Right lobe of liver (tissue), 6 donors: ENCODE data around the gene SUGCT. TPM values are rescaled to one million over a fixed set of nuclear protein-coding genes. Genes with fewer than 3 reads are reported as not detected.

Source experiments
- ATAC-seq, 4 donors: fragments of 200-7000 bp; cut with Tn5 transposase; one replicate each; pipeline ENCODE4 v1.9.1; 2020; ENCODE audit warnings: mild to moderate bottlenecking in 4 of 4, moderate library complexity in 4 of 4
- DNase-seq, 3 donors: peaks; one replicate each; pipeline ENCODE4 v3.0.0-alpha.2; 2020
- H3K27ac ChIP-seq, 3 donors: fragments of 200-600 bp; one replicate each; pipeline ENCODE4 v1.8.0; 2022
- H3K27me3 ChIP-seq, 2 donors: fragments of 200-600 bp; one replicate each; pipeline ENCODE4 v1.8.0; 2022
- H3K36me3 ChIP-seq, 4 donors: fragments of 200-600 bp; sonication (generic) in 1 of 4; one replicate each; pipeline versions ENCODE4 v1.5.1 to v1.8.0; 2017 to 2022; ENCODE audit warnings: control low read depth in 1 of 4
- H3K4me1 ChIP-seq, 4 donors: fragments of 200-600 bp; sonication (generic) in 1 of 4; one replicate each; pipeline versions ENCODE4 v1.5.1 to v1.8.0; 2017 to 2022; ENCODE audit warnings: control low read depth in 1 of 4
- H3K4me3 ChIP-seq, 3 donors: fragments of 200-600 bp; one replicate each; pipeline ENCODE4 v1.8.0; 2022
- H3K9me3 ChIP-seq, 4 donors: fragments of 200-600 bp; sonication (generic) in 1 of 4; one replicate each; pipeline versions ENCODE4 v1.5.1 to v1.8.0; 2017 to 2022; ENCODE audit warnings: control low read depth in 1 of 4
- POLR2A ChIP-seq: fragments of 450-650 bp; IDR thresholded peaks from one replicate; pipeline ENCODE4 v1.6.1; 2017; ENCODE audit warnings: antibody characterized with exemption, mild to moderate bottlenecking
- WGBS: methylation state at CpG from one replicate; pipeline ENCODE4 v1.1.6; 2018; ENCODE audit warnings: low coverage, low lambda C conversion rate; ENCODE audit not compliant: insufficient coverage; ENCODE audit errors: missing lambda C conversion rate; 5-methylcytosine and 5-hydroxymethylcytosine counted together
- intact Hi-C, 2 donors: fragments of 100-400 bp; cut with DNase I; formaldehyde crosslinking; loops; one replicate each; pipeline versions ENCODE4 v1.11.2 to v1.14.1; 2022
- total RNA-seq, 6 experiments: library from RNA; depleted of rRNA in 2 of 6; stranded (reverse); fragments of >200 nt in 2 of 6; fragmentation: NEBNext Ultra II Directional in 3 of 6; extraction: Animal tissue kit (Norgen Biotek cat#: 25700) in 3 of 6; gene quantifications; one replicate each; pipeline versions ENCODE4 v1.1.0 to v1.2.4, GENCODE V29; 2016 to 2023
- TF ChIP-seq, protein P1 (sequence below), 4 donors: fragments of 200-600 bp in 3 of 4; fragments of 450-650 bp in 1 of 4; IDR thresholded peaks; one replicate each; pipeline versions ENCODE4 v1.5.1 to v1.8.0; 2016 to 2022; ENCODE audit warnings: antibody characterized with exemption in 4 of 4, mild to moderate bottlenecking in 2 of 4
- donor health status: DM: no; HTN: yes; CAD: no.
- donor health status: DM: no; HTN: no; CAD: no.
- donor health status: DM: no; HTN: no; CAD: no.
- donor health status: DM: no; HTN: yes; CAD: no.
- donor health status: DM: no; HTN: yes; CAD: no.

SUGCT gene
- total RNA-seq, 6 experiments from 2014 or later: 10.1 to 21.0 (median 14.2) TPM

GRCh38 chr7:40808378-40808942 lies 673.7 kb downstream of the SUGCT start:
- no peak overlapping the region for H3K27ac ChIP-seq
- H3K4me3 ChIP-seq: no peak overlapping the region
- no peaks in the 10 kb centered on the region for H3K4me1 ChIP-seq
- intact Hi-C loops: no loop called here
- no peaks in the 10 kb centered on the region for H3K27me3 ChIP-seq
- no peak for ATAC-seq
- DNase-seq: no peak
- H3K9me3 ChIP-seq: no peaks in the 10 kb centered on the region
- TF ChIP-seq, protein P1, sequence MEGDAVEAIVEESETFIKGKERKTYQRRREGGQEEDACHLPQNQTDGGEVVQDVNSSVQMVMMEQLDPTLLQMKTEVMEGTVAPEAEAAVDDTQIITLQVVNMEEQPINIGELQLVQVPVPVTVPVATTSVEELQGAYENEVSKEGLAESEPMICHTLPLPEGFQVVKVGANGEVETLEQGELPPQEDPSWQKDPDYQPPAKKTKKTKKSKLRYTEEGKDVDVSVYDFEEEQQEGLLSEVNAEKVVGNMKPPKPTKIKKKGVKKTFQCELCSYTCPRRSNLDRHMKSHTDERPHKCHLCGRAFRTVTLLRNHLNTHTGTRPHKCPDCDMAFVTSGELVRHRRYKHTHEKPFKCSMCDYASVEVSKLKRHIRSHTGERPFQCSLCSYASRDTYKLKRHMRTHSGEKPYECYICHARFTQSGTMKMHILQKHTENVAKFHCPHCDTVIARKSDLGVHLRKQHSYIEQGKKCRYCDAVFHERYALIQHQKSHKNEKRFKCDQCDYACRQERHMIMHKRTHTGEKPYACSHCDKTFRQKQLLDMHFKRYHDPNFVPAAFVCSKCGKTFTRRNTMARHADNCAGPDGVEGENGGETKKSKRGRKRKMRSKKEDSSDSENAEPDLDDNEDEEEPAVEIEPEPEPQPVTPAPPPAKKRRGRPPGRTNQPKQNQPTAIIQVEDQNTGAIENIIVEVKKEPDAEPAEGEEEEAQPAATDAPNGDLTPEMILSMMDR (IDR thresholded peaks at IDR 0.05): no peak
- no peak for TF ChIP-seq POLR2A
- no peaks in the 10 kb centered on the region for H3K36me3 ChIP-seq

- DNase-seq (no peak), ATAC-seq (no peak)
- no peaks in the 10 kb centered on the region for H3K27me3 ChIP-seq
- no peak overlapping the region for H3K27ac ChIP-seq
- H3K36me3 ChIP-seq: no peaks in the 10 kb centered on the region
- TF ChIP-seq, protein P1 (IDR thresholded peaks at IDR 0.05): no peak
- no peak for TF ChIP-seq POLR2A
- H3K4me1 ChIP-seq: no peaks in the 10 kb centered on the region
- whole genome bisulfite sequencing: 100% methylated on average over 1 of the region's 1 CpG
- intact Hi-C loops: no loop called here
- H3K4me3 ChIP-seq: no peak overlapping the region
- no peaks in the 10 kb centered on the region for H3K9me3 ChIP-seq
These were observed 675.5 kb downstream of the SUGCT start for GRCh38 chr7:40810274-40810673.

- Histone ChIP-seq H3K9me3 (no peaks in the 10 kb centered on the region), H3K27me3 (no peaks in the 10 kb centered on the region), H3K36me3 (no peaks in the 10 kb centered on the region), H3K4me1 (no peaks in the 10 kb centered on the region), H3K4me3 (no peak overlapping the region), H3K27ac (no peak overlapping the region)
- ATAC-seq (no peak), DNase-seq (no peak)
- no peak for TF ChIP-seq POLR2A
- TF ChIP-seq, protein P1 (IDR thresholded peaks at IDR 0.05): no peak
- intact Hi-C loops: no loop called here
- WGBS: 100% methylated on average over 1 of the region's 1 CpG
These were observed 676.9 kb downstream of the SUGCT start for GRCh38 chr7:40811666-40812065.

- TF ChIP-seq, protein P1 (IDR thresholded peaks at IDR 0.05): no peak
- no peak for TF ChIP-seq POLR2A
- no peaks in the 10 kb centered on the region for H3K4me1 ChIP-seq
- ATAC-seq (peak in 1 of 4 donors; percentile 18), DNase-seq (no peak)
- H3K4me3 ChIP-seq: no peak overlapping the region
- WGBS: no CpG with 5 or more reads among the region's 2 CpGs
- no peaks in the 10 kb centered on the region for H3K36me3 ChIP-seq
- no peak overlapping the region for H3K27ac ChIP-seq
- no peaks in the 10 kb centered on the region for H3K27me3 ChIP-seq
- intact Hi-C loops: no loop called here
- no peaks in the 10 kb centered on the region for H3K9me3 ChIP-seq
These were observed 680.2 kb downstream of the SUGCT start for GRCh38 chr7:40815022-40815421.

DNA sequence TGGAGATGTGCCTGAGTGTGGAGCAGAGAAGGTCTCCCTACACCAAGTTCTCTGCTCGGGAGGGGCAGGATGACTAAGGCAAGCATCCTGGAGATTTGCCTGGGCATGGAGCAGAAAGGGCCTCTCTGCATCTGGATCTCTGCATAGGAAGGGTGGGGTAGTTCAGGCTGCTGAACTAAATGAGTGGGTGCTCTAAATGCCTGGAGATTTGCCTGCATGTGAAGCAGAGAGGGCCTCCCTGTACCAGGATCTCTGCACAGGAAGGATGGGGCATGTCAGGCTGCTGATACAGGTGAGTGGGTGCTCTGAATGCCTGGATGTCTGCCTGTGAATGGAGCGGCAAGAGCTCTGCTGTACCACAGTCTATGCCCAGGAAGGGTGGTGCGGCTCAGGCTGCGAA lies 680.7 kb downstream of the SUGCT start:
- no peak for DNase-seq
- Histone ChIP-seq H3K27me3 (no peaks in the 10 kb centered on the region), H3K4me1 (no peaks in the 10 kb centered on the region), H3K27ac (no peak overlapping the region), H3K4me3 (no peak overlapping the region), H3K9me3 (no peaks in the 10 kb centered on the region), H3K36me3 (no peaks in the 10 kb centered on the region)
- 100% methylated on average over 1 of the region's 4 CpGs for WGBS
- intact Hi-C loops: no loop called here
- no peak for ATAC-seq
- no peak for TF ChIP-seq POLR2A
- TF ChIP-seq, protein P1 (IDR thresholded peaks at IDR 0.05): no peak
